ENCODE results near the gene MRNIP.

The MRNIP gene

GRCh38 chr5:179817470-179817840, 41.2 kb downstream of the MRNIP start:
- no peak overlapping the region for H3K27ac ChIP-seq
- no peak for TF ChIP-seq CTCF (conservative IDR thresholded peaks at IDR 0.05)

GRCh38 chr5:179816796-179817469, 41.7 kb downstream of the MRNIP start:
- TF ChIP-seq CTCF (conservative IDR thresholded peaks at IDR 0.05): no peak
- no peak overlapping the region; the same call in 1 of the 2 replicates for H3K27ac ChIP-seq

- no peak overlapping the region; the same call in 1 of the 2 replicates for H3K27ac ChIP-seq
These were observed 42.2 kb downstream of the MRNIP start for GRCh38 chr5:179816401-179816795.

GRCh38 chr5:179815491-179816249, 42.9 kb downstream of the MRNIP start:
- no peak for TF ChIP-seq CTCF (conservative IDR thresholded peaks at IDR 0.05)
- H3K27ac ChIP-seq: no peak overlapping the region

More at GRCh38 chr5:179816401-179816795, 42.2 kb downstream of the MRNIP start:
- no peak for TF ChIP-seq CTCF (conservative IDR thresholded peaks at IDR 0.05)

- no peak for TF ChIP-seq CTCF (conservative IDR thresholded peaks at IDR 0.05)
- no peak overlapping the region for H3K27ac ChIP-seq
These were observed 44.5 kb downstream of the MRNIP start for GRCh38 chr5:179814090-179814489.

- no peak for TF ChIP-seq CTCF (conservative IDR thresholded peaks at IDR 0.05)
These were observed 45.5 kb downstream of the MRNIP start for GRCh38 chr5:179812997-179813607.

GRCh38 chr5:179812135-179812825, 46.3 kb downstream of the MRNIP start:
- TF ChIP-seq CTCF (conservative IDR thresholded peaks at IDR 0.05): no peak
- H3K27ac ChIP-seq: no peak overlapping the region

More at GRCh38 chr5:179812997-179813607, 45.5 kb downstream of the MRNIP start:
- H3K27ac ChIP-seq: no peak overlapping the region
